Frontal cortex (tissue), 4 donors: ENCODE results near the gene TMEM53. TPM values are rescaled to one million over a fixed set of nuclear protein-coding genes. Genes with fewer than 3 reads are reported as not detected.
"Not testable (repeated sequence)": the region's sequence is repeated elsewhere in the genome, so short reads cannot be mapped to it uniquely, and the experiment has no call there.

Source experiments
- DNase-seq, 2 donors: peaks; one replicate each; pipeline ENCODE4 v3.0.0; 2012; ENCODE audit warnings: low spot score in 2 of 2
- FAIRE-seq: peaks from 2 replicates; lab custom pipeline; 2012; peaks lifted over from hg19 to GRCh38; lab: Jason Lieb, UNC
- total RNA-seq: library from RNA; depleted of rRNA; stranded (reverse); fragments of >200 nt; gene quantifications from one replicate; pipeline ENCODE4 v1.2.3, GENCODE V29; 2014
- donor health status: control.
- donor health status: control.
- donor health status: control.

TMEM53 gene
- total RNA-seq, 1 donor from 2014 or later: 4.9 TPM

GRCh38 chr1:44675186-44675585 is 905 bp upstream of the TMEM53 start:
- DNase-seq (no peak), FAIRE-seq (no peak)

- FAIRE-seq (no peak), DNase-seq (no peak)
These were observed 587 bp downstream of the TMEM53 start for GRCh38 chr1:44673675-44674112.

DNA sequence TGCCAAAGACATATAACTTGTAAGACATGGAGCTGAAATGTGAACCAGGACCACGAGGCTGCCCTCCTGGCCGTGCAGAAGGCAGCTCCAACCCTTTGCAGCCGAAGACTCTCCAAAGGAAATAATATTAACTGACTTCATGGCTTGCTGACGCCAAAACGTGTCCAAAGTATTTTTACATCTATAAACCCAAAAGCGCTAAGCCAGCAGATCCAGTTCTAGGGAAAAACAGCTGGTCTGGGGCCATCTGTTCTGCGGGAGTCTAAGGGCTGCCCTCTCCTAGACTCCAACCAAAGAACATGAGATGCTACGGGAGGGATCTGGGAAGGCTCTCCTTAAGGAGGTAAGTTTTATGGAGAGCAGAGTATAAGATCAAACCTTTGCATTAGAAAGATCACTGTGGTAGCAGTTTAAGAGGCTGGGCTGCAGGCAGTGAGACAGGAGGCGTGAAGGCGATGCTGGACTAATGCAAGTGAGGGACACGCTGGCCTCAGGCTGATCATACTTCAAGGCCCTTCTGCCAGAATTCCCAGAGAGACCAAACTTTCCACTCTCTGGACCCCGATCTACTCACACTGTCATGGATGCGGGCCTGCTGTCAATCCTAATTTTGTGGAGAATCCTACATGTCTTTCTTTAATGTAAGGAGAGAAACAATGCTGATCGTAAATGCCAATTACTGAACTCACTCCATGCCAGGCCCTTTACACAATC is 1.2 kb downstream of the TMEM53 start:
- DNase-seq (no peak), FAIRE-seq (no peak)

DNA sequence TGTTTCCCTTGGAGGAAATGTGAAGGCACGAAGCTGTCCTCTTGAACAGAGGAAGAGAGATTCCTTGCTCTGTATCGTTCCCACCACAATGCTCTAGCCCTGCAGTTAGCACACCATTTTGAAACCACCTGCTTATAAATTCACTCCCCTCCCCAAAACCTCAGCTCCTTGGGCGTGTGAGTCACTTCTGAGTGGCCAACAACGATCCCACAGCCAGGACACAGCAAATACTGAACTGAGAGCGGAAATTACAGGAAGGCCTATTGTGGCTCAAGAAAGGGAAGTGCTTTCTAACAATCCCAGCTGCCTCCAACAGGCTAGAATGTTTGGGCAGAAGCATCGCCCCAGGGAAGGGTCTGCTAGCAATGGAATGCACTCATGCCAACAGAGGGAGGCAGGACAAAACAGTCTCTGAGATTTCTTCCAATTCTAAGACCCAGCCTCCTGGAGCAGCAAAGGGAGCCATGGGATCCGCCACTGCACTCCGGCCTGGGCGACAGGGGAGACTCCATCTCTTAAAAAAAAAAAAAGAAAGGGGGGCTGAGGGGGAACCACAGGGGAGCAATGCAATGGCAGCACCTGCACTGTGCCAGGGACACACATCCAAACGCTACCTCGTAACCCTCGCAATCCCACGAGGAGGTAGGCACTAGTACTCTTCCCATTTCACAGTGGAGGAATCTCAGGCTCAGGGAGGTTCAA is 1.9 kb downstream of the TMEM53 start:
- no peak for DNase-seq
- no peak for FAIRE-seq

GRCh38 chr1:44670751-44671640 is 3.3 kb downstream of the TMEM53 start:
- DNase-seq (no peak), FAIRE-seq (no peak)

GRCh38 chr1:44666719-44667118 is 7.6 kb downstream of the TMEM53 start:
- not testable (repeated sequence) for DNase-seq, FAIRE-seq

DNA sequence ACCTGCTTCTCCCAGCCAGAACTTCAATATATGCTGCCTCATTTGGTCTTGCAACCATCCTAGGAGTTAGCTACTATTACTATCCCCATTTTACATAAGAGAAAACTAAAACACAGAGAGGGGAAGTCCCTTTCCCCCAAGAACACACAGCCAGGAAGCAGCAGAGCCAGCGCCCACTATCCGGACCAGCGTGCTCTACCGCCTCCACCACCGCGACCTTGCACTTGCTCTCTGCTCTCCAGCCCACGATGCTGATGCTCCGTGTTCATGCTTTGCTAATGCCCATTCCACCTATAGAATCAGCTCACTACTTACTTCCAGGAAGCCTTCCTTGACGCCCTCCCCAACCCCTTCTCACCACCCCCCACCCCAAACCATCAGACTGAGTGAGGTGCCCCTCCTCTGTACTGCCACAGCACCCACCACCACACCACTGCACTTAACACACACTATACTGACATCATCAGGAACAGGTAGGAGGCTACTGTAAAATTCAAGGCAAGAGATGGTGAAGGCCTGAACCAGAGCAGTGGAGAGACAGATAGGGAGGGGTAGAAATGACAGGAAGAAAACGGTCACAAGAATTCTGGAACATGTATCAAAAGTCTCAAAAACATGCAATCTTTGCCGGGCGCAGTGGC is 9.4 kb downstream of the TMEM53 start:
- DNase-seq: no peak

GRCh38 chr1:44663417-44663816 is 10.9 kb downstream of the TMEM53 start:
- DNase-seq (no peak), FAIRE-seq (no peak)

More for the DNA sequence above, 9.4 kb downstream of the TMEM53 start:
- FAIRE-seq: no peak

DNA sequence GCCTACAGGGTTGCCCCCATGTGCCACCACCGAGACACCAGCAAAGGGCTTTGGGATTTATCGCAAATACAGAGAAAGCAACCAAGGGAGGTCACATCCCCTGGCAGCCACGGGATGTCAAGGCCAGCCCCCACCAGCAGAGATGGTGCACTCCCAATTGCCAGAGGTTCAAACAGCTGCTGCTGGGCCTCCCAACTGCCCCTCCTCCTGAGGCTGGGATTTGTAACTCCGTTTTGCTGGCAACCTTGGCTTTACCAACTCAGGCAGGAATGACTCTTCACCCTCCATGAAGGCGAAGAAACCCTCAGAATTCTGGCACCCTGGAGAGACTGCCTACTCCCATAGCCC is 11.6 kb downstream of the TMEM53 start:
- FAIRE-seq (no peak), DNase-seq (no peak)

DNA sequence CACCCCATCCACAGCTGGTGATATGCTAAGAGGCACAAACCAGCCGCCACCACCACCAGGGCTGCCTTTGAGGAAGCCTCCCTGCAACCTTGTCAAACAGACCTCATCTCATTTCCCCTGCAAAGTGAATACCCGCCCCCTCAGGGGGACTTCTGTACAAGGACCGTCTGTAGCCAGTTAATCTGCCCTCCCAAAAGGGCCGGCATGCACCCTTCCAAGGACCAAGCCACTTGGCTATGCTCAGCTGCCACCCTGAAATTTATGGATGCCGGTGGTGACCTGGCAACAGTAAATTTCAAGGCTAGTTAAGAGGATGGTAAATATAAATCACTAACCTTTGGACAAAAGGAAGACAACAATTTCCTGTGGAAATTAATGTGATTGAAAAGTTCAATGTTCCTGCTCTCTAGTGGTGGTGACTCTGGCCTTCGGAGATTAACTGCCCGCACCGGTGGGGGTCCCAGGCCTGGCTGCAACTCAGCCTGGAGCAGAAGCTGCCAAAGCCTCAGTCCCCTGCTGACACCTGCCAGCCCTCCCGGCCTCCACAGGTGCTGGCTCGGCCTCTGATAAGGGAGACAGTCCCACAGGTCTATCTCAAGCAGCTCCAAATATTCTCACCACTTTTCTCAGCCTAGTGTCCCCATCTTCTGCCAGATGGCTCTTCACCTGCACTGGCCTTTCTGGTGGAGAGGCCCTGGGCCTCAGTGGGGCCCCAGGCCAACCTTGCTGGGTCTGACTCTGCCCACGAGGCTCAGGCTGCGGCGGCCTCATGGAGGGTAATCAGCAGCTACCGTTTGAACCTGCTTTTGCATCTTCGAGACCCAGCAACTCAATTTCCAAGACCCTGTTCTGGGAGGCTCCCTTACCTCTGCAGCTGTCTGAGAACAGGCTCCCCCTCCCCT is 12.2 kb downstream of the TMEM53 start:
- FAIRE-seq (no peak), DNase-seq (no peak)

DNA sequence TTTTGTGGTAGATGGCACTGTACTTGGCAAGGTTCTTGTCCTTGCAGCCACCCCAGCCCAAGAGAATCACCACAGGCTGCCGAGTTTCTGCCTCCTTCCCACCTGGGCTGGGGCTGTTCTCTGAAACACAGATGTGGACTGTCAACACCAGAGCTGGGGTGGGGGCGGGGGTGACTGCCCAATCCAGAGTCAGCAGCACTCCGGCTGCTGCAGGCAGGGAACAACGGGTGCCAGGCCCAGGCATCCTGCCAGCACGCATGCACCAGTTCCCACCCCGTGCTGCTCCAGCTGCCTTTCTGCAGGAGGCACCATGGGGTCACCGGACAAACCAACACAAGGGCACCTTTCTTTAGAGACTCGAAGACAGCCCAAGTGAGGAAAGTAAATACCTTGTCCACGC is 14.1 kb downstream of the TMEM53 start:
- DNase-seq: peak; percentile 59 to 69
- FAIRE-seq: no peak

- DNase-seq (no peak), FAIRE-seq (no peak)
These were observed 14.7 kb downstream of the TMEM53 start for GRCh38 chr1:44659566-44659965.

DNA sequence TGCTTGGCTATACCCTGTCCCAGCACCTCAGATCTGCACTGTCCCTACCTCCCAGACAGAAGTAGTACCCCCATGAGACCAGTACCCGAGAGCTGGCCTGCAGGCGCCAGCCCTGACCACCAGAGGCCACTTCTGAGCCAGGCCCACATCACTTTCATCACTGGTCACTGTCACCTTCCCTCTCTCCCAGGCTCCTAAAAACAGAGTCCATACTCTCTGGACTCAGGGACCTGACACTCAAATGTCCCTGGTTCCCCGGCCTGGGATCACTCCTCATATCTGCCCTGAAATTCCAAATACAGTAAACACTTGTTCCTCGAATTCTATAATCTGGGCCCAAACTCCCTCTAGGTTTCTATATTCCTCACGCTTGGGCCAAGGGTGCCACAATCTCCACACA is 18.7 kb downstream of the TMEM53 start:
- peak in 1 of 2 donors; percentile 46 for DNase-seq
- FAIRE-seq: no peak

- FAIRE-seq (no peak), DNase-seq (no peak)
These were observed 19.6 kb downstream of the TMEM53 start for GRCh38 chr1:44654621-44655187.

- FAIRE-seq (no peak), DNase-seq (no peak)
These were observed 20.9 kb downstream of the TMEM53 start for GRCh38 chr1:44653107-44653964.

- no peak for FAIRE-seq
- DNase-seq: peak; percentile 69 to 83
These were observed 21.7 kb downstream of the TMEM53 start for GRCh38 chr1:44652445-44653106.

DNA sequence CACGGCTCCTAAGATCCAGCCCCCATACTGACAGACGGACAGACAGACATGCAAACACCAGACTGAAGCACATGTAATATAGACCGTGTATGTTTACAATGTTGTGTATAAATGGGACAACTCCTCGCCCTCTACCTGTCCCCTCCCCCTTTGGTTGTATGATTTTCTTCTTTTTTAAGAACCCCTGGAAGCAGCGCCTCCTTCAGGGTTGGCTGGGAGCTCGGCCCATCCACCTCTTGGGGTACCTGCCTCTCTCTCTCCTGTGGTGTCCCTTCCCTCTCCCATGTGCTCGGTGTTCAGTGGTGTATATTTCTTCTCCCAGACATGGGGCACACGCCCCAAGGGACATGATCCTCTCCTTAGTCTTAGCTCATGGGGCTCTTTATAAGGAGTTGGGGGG is 23.2 kb downstream of the TMEM53 start:
- FAIRE-seq: no peak
- DNase-seq: no peak
